Measurements from ENCODE around the gene PRDM16. TPM values are rescaled to one million over a fixed set of nuclear protein-coding genes. Genes with fewer than 3 reads are reported as not detected.

PRDM16 gene
- total and polyA plus RNA-seq, 2 of the 8 experiments (the other 6 are each of a cell fraction or from before 2014, with no cell fraction given): 0.39 to 0.43 TPM

DNA sequence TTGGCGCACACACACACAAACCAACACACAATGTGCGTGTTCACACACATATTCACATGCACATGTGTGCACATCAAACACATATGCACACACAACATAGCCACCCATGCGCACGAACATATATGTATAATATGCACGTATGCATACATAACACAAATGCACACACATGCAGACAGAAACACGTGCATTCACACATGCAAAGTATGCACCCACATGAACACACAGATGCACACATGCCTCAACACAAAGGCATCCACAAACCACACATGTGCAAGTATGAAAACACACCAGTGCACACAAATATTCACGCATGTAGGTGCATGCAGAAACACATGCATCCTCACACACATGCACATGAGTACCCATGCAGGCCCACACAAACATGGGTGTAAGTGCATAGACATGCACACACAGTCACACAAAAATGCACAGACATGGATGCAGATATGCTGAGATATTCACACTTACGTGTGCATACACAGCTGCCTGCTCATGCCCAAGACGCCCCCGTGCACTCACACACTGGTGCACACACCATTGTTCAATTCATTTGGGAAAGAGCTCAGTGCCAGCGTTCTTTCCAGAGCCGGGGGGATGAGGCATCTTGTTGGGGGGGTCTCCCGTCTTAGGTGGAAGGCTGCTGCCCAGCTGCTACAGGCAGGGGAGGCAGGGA lies 332.7 kb downstream of the PRDM16 start:
- Histone ChIP-seq H4K5ac (ENCODE audit: insufficient read length, low read depth, low read length) (no peak overlapping the region), H3K79me2 (ENCODE audit: control insufficient read depth in 1 of 2, insufficient read depth in 2 of 2, low read length in 2 of 2) (no peaks in the 10 kb centered on the region), H3K36me3 (ENCODE audit: control insufficient read depth in 2 of 4, insufficient read depth in 4 of 4, low read length in 3 of 4) (no peaks in the 10 kb centered on the region; a peak in 1 of 8 replicates), H2BK120ac (replicated peaks; ENCODE audit: low read depth, low read length) (no peak overlapping the region), H3K14ac (ENCODE audit: insufficient read length) (no peak overlapping the region), H3K4me2 (ENCODE audit: insufficient read depth in 1 of 2, low read depth in 2 of 2, low read length in 2 of 2) (no peak overlapping the region), H3K4ac (replicated peaks; ENCODE audit: insufficient read length, low read depth, low read length) (no peak overlapping the region), H3K27ac (ENCODE audit: low read depth, low read length) (no peak overlapping the region), H2AK5ac (ENCODE audit: low read depth, low read length) (0 out of 2 replicates have a peak overlapping the region, but pooled peaks have one; percentile 75), H2AFZ (ENCODE audit: low read length) (no peak overlapping the region), H3K23ac (ENCODE audit: insufficient read length) (no peak overlapping the region), H3K9me3 (ENCODE audit: insufficient read depth in 2 of 2, low read depth in 1 of 2, low read length in 1 of 2) (no peaks in the 10 kb centered on the region), H3K79me1 (ENCODE audit: low read depth, low read length) (no peaks in the 10 kb centered on the region), H3K56ac (replicated peaks; ENCODE audit: insufficient read length, low read depth, low read length) (no peak overlapping the region), H3K18ac (ENCODE audit: extremely low read depth, low read length) (no peak overlapping the region), H4K91ac (replicated peaks; ENCODE audit: insufficient read length, low read length) (no peak overlapping the region), H3K4me1 (replicated peaks in 1 of 4; ENCODE audit: control insufficient read depth in 3 of 4, insufficient read depth in 4 of 4, low read length in 3 of 4) (no peaks in the 10 kb centered on the region), H4K8ac (ENCODE audit: extremely low read depth, insufficient read depth, low read length) (no peak overlapping the region), H3K9ac (replicated peaks in 1 of 4; ENCODE audit: extremely low read depth in 1 of 4, low read depth in 3 of 4, low read length in 3 of 4) (0 out of 7 replicates have a peak overlapping the region, but pooled peaks of 1 of the 4 experiments have one; percentile 2), H2BK20ac (ENCODE audit: low read length) (no peak overlapping the region), H2BK15ac (ENCODE audit: low read length) (no peak overlapping the region), H4K20me1 (replicated peaks in 1 of 2; ENCODE audit: control insufficient read depth in 1 of 2, insufficient read depth in 2 of 2, low read length in 2 of 2) (peaks cover 0 to 5% of the 10 kb centered on the region in 2 experiments), H2BK5ac (ENCODE audit: low read depth, low read length) (0 out of 2 replicates have a peak overlapping the region, but pooled peaks have one; percentile 52), H3K4me3 (ENCODE audit: extremely low read depth in 1 of 4, insufficient read depth in 2 of 4, low read depth in 3 of 4, low read length in 4 of 4) (no peak overlapping the region), H2BK12ac (ENCODE audit: low read depth, low read length) (no peak overlapping the region), H3K23me2 (ENCODE audit: low read depth, low read length) (no peaks in the 10 kb centered on the region), H3K27me3 (replicated peaks in 1 of 4; ENCODE audit: control insufficient read depth in 3 of 4, extremely low read depth in 1 of 4, insufficient read depth in 3 of 4, low read length in 3 of 4) (peaks cover 0 to 8% (median 1%) of the 10 kb centered on the region in 4 experiments; a peak in 2 of 7 replicates)
- DNase-seq (ENCODE audit: low read depth in 1 of 2, low spot score in 2 of 2) (no peak), FAIRE-seq (no peak)
- ChIA-PET CTCF (ENCODE audit: partially characterized antibody) (interaction anchor here (0.5 to 2.7 kb wide), 11 partner anchors 9 to 336 kb away, joined by 3 to 12 read pairs (median 4); no protein-coding TSS in a partner anchor), POLR2A (ENCODE audit: partially characterized antibody) (no interaction called here)
- WGBS, 2 experiments (ENCODE audit: extremely low coverage in 1 of 2, insufficient coverage in 1 of 2, insufficient read length in 1 of 2, insufficient replicate concordance in 2 of 2, low coverage in 1 of 2, low lambda C conversion rate in 2 of 2, missing lambda C conversion rate in 1 of 2): 92% methylated on average over 13 of the region's 13 CpGs; no CpG with 5 or more reads in 1 of the 2 experiments
- no peak for TF ChIP-seq GTF2F1 (IDR thresholded peaks at IDR 0.05; ENCODE audit: borderline replicate concordance, low read depth, low read length)
- TF ChIP-seq, protein P1, sequence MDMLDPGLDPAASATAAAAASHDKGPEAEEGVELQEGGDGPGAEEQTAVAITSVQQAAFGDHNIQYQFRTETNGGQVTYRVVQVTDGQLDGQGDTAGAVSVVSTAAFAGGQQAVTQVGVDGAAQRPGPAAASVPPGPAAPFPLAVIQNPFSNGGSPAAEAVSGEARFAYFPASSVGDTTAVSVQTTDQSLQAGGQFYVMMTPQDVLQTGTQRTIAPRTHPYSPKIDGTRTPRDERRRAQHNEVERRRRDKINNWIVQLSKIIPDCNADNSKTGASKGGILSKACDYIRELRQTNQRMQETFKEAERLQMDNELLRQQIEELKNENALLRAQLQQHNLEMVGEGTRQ (IDR thresholded peaks at IDR 0.05; ENCODE audit: low read length): no peak
- no peak for TF ChIP-seq FOSL1 (IDR thresholded peaks at IDR 0.05; ENCODE audit: insufficient read depth, low read depth, low read length)
- TF ChIP-seq, protein P2, sequence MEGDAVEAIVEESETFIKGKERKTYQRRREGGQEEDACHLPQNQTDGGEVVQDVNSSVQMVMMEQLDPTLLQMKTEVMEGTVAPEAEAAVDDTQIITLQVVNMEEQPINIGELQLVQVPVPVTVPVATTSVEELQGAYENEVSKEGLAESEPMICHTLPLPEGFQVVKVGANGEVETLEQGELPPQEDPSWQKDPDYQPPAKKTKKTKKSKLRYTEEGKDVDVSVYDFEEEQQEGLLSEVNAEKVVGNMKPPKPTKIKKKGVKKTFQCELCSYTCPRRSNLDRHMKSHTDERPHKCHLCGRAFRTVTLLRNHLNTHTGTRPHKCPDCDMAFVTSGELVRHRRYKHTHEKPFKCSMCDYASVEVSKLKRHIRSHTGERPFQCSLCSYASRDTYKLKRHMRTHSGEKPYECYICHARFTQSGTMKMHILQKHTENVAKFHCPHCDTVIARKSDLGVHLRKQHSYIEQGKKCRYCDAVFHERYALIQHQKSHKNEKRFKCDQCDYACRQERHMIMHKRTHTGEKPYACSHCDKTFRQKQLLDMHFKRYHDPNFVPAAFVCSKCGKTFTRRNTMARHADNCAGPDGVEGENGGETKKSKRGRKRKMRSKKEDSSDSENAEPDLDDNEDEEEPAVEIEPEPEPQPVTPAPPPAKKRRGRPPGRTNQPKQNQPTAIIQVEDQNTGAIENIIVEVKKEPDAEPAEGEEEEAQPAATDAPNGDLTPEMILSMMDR (IDR thresholded peaks at IDR 0.05; ENCODE audit: control extremely low read depth in 1 of 3, insufficient read depth in 1 of 3, low read depth in 1 of 3, low read length in 3 of 3): no peak
- TF ChIP-seq CREB1 (IDR thresholded peaks at IDR 0.05): no peak
- no peak for TF ChIP-seq TAF1 (IDR thresholded peaks at IDR 0.05; ENCODE audit: low read depth, low read length)
- TF ChIP-seq, protein P3, sequence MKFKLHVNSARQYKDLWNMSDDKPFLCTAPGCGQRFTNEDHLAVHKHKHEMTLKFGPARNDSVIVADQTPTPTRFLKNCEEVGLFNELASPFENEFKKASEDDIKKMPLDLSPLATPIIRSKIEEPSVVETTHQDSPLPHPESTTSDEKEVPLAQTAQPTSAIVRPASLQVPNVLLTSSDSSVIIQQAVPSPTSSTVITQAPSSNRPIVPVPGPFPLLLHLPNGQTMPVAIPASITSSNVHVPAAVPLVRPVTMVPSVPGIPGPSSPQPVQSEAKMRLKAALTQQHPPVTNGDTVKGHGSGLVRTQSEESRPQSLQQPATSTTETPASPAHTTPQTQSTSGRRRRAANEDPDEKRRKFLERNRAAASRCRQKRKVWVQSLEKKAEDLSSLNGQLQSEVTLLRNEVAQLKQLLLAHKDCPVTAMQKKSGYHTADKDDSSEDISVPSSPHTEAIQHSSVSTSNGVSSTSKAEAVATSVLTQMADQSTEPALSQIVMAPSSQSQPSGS (IDR thresholded peaks at IDR 0.05; ENCODE audit: low read length): no peak

Measured in H1 (cell line).